Measurements from ENCODE around the gene SLC36A1. TPM values are rescaled to one million over a fixed set of nuclear protein-coding genes. Genes with fewer than 3 reads are reported as not detected.
"Not testable (repeated sequence)": the region's sequence is repeated elsewhere in the genome, so short reads cannot be mapped to it uniquely, and the experiment has no call there.

The SLC36A1 gene
- total RNA-seq, 1 donor from 2014 or later = 42.5 TPM

- DNase-seq (ENCODE audit: extremely low spot score, unreplicated experiment) = no peak
- Mint-ChIP-seq H3K27ac (ENCODE audit: unreplicated experiment) (no peak overlapping the region), H3K4me1 (ENCODE audit: unreplicated experiment) (no peaks in the 10 kb centered on the region), H3K9me3 (ENCODE audit: unreplicated experiment) (peaks cover 12% of the 10 kb centered on the region), H3K36me3 (ENCODE audit: unreplicated experiment) (no peaks in the 10 kb centered on the region), H3K4me3 (ENCODE audit: unreplicated experiment) (no peak overlapping the region), H3K27me3 (ENCODE audit: unreplicated experiment) (peaks cover 37% of the 10 kb centered on the region)
- TF ChIP-seq CTCF (IDR thresholded peaks at IDR 0.05) = no peak
Measured at GRCh38 chr5:151413800-151414199, 33.6 kb upstream of the SLC36A1 start.

- TF ChIP-seq CTCF (IDR thresholded peaks at IDR 0.05) = no peak
- no peak for DNase-seq (ENCODE audit: extremely low spot score, unreplicated experiment)
- H3K4me3 Mint-ChIP-seq (ENCODE audit: unreplicated experiment) = no peak overlapping the region
- no peak overlapping the region for H3K27ac Mint-ChIP-seq (ENCODE audit: unreplicated experiment)
- no peaks in the 10 kb centered on the region for H3K4me1 Mint-ChIP-seq (ENCODE audit: unreplicated experiment)
- peaks cover 12% of the 10 kb centered on the region for H3K9me3 Mint-ChIP-seq (ENCODE audit: unreplicated experiment)
- no peaks in the 10 kb centered on the region for H3K36me3 Mint-ChIP-seq (ENCODE audit: unreplicated experiment)
- H3K27me3 Mint-ChIP-seq (ENCODE audit: unreplicated experiment) = peaks cover 31% of the 10 kb centered on the region
Measured at GRCh38 chr5:151414536-151414935, 32.9 kb upstream of the SLC36A1 start.

- Mint-ChIP-seq H3K4me1 (ENCODE audit: unreplicated experiment) (no peaks in the 10 kb centered on the region), H3K9me3 (ENCODE audit: unreplicated experiment) (peaks cover 12% of the 10 kb centered on the region), H3K36me3 (ENCODE audit: unreplicated experiment) (no peaks in the 10 kb centered on the region), H3K4me3 (ENCODE audit: unreplicated experiment) (no peak overlapping the region), H3K27me3 (ENCODE audit: unreplicated experiment) (peaks cover 25% of the 10 kb centered on the region), H3K27ac (ENCODE audit: unreplicated experiment) (no peak overlapping the region)
- TF ChIP-seq CTCF (IDR thresholded peaks at IDR 0.05) = no peak
- DNase-seq (ENCODE audit: extremely low spot score, unreplicated experiment) = no peak
Measured at GRCh38 chr5:151417712-151418111, 29.7 kb upstream of the SLC36A1 start.

GRCh38 chr5:151420127-151420526 is 27.3 kb upstream of the SLC36A1 start:
- Mint-ChIP-seq H3K4me1 (ENCODE audit: unreplicated experiment) (no peaks in the 10 kb centered on the region), H3K36me3 (ENCODE audit: unreplicated experiment) (no peaks in the 10 kb centered on the region), H3K27ac (ENCODE audit: unreplicated experiment) (no peak overlapping the region), H3K27me3 (ENCODE audit: unreplicated experiment) (peaks cover 29% of the 10 kb centered on the region), H3K9me3 (ENCODE audit: unreplicated experiment) (peaks cover 12% of the 10 kb centered on the region), H3K4me3 (ENCODE audit: unreplicated experiment) (no peak overlapping the region)
- no peak for TF ChIP-seq CTCF (IDR thresholded peaks at IDR 0.05)
- no peak for DNase-seq (ENCODE audit: extremely low spot score, unreplicated experiment)

GRCh38 chr5:151424892-151425523 is 22.4 kb upstream of the SLC36A1 start:
- Mint-ChIP-seq H3K9me3 (ENCODE audit: unreplicated experiment) (no peaks in the 10 kb centered on the region), H3K4me1 (ENCODE audit: unreplicated experiment) (no peaks in the 10 kb centered on the region), H3K27me3 (ENCODE audit: unreplicated experiment) (peaks cover 47% of the 10 kb centered on the region), H3K4me3 (ENCODE audit: unreplicated experiment) (no peak overlapping the region), H3K36me3 (ENCODE audit: unreplicated experiment) (no peaks in the 10 kb centered on the region), H3K27ac (ENCODE audit: unreplicated experiment) (no peak overlapping the region)
- TF ChIP-seq CTCF (IDR thresholded peaks at IDR 0.05) = no peak
- DNase-seq (ENCODE audit: extremely low spot score, unreplicated experiment) = no peak

GRCh38 chr5:151426347-151426746 is 21.1 kb upstream of the SLC36A1 start:
- H3K36me3 Mint-ChIP-seq (ENCODE audit: unreplicated experiment); DNase-seq (ENCODE audit: extremely low spot score, unreplicated experiment); H3K4me1 Mint-ChIP-seq (ENCODE audit: unreplicated experiment); H3K27ac Mint-ChIP-seq (ENCODE audit: unreplicated experiment); H3K9me3 Mint-ChIP-seq (ENCODE audit: unreplicated experiment); H3K4me3 Mint-ChIP-seq (ENCODE audit: unreplicated experiment): not testable (repeated sequence)
- peaks cover 54% of the 10 kb centered on the region for H3K27me3 Mint-ChIP-seq (ENCODE audit: unreplicated experiment)
